Neural progenitor cell (in vitro differentiated cells): ENCODE measurements around the gene RPTOR.

Experiments used
- EZH2 ChIP-seq: fragments of 200-600 bp; sonication (generic); IDR thresholded peaks from 2 replicates; pipeline ENCODE4 v1.6.1; 2017; ENCODE audit warnings: antibody characterized with exemption, mild to moderate bottlenecking, moderate library complexity
- EZH2phosphoT487 ChIP-seq: fragments of 200-600 bp; sonication (generic); IDR thresholded peaks from 2 replicates; pipeline ENCODE4 v1.6.1; 2017; ENCODE audit warnings: antibody characterized with exemption
- TF ChIP-seq, protein P1 (sequence below): fragments of 200-600 bp; sonication (generic); IDR thresholded peaks from 2 replicates; pipeline ENCODE4 v1.5.1; 2017; ENCODE audit warnings: antibody characterized with exemption, mild to moderate bottlenecking

DNA sequence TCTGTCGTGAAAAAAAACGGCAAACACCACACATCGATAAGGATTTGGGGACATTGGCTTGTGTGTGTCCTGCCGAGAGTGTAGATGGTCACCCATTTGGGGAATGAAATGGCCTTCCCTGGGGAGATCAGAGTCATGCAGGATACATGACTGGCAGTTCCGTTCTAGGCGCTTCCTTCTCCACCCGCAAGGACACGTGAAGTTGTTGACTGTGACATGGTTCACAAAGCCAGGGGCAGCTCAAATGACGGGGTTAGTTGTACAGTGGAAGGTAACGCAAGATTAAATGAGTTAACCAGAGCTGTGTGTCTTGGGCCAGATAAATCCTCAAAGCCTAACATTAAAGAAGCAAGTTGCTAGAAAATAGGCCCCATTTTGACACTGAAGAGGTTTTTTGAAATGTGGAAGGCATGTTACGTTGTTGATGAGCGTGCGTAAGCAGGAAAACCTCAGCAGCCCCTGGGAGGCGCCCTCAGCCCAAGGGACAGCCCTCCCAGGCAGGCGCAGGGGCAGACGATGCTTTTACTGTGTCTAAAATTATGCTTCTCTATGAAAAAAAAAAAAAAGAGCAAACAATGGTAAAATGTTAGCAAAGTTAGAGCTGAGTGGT, 411.1 kb downstream of the RPTOR start:
- TF ChIP-seq EZH2phosphoT487: no peak
- TF ChIP-seq, protein P1, sequence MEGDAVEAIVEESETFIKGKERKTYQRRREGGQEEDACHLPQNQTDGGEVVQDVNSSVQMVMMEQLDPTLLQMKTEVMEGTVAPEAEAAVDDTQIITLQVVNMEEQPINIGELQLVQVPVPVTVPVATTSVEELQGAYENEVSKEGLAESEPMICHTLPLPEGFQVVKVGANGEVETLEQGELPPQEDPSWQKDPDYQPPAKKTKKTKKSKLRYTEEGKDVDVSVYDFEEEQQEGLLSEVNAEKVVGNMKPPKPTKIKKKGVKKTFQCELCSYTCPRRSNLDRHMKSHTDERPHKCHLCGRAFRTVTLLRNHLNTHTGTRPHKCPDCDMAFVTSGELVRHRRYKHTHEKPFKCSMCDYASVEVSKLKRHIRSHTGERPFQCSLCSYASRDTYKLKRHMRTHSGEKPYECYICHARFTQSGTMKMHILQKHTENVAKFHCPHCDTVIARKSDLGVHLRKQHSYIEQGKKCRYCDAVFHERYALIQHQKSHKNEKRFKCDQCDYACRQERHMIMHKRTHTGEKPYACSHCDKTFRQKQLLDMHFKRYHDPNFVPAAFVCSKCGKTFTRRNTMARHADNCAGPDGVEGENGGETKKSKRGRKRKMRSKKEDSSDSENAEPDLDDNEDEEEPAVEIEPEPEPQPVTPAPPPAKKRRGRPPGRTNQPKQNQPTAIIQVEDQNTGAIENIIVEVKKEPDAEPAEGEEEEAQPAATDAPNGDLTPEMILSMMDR: peak; percentile 53
- TF ChIP-seq EZH2: no peak
